ENCODE data around the gene PROS1. TPM values are rescaled to one million over a fixed set of nuclear protein-coding genes. Genes with fewer than 3 reads are reported as not detected.
"Not testable (repeated sequence)": the region's sequence is repeated elsewhere in the genome, so short reads cannot be mapped to it uniquely, and the experiment has no call there.

The PROS1 gene
- polyA plus RNA-seq, 3 donors, result 4.3 to 21.7 (median 18.3) TPM

DNA sequence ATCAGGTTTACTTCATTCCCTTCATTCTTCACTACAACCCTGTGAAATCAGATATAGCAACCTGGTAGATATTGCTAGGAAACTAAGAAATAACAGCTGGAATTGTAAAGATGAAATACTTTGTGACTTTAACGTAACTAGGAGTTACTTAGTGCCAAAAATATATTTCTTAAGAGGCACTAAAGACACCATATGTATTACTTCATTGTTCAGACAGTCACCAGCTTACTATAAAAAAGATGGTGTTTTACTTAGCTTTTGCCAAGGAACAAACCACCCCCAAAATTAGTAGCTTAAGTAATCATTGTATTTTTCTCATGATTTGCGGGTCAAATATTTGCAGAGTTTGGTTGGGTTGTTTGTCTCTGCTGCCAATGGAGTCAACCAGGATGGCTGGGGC lies 62.5 kb downstream of the PROS1 start:
- WGBS, 3 donors, result 80 to 87% (median 85%) methylated on average over 2 of the region's 2 CpGs
- no peak overlapping the region for H3K27ac ChIP-seq (ENCODE audit: low read depth, low read length)

- H3K27ac ChIP-seq (ENCODE audit: low read depth, low read length), result no peak overlapping the region
Measured at GRCh38 chr3:93910097-93910496, 63.6 kb downstream of the PROS1 start.

DNA sequence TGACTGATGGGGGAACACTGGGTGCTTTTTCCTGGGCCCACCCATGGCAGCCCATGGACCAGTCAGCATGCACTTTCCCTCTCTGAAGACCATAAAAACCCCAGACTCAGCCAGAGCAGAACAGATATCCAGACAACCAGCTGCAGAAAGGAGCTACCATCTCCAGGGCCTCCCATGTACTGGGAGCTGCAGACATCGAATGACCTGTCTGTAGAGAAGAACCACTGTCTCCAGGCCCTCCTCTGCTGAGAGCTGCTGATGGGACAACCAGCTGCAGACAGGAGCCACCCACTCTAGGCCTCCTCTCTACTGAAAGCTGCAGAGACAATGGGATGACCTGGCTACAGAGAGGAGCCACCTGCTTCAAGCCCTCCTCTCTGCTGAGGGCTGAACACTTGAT lies 66.6 kb downstream of the PROS1 start:
- 86 to 95% (median 88%) methylated on average over 1 of the region's 1 CpG for WGBS, 3 donors
- no peak overlapping the region for H3K27ac ChIP-seq (ENCODE audit: low read depth, low read length)

- no peak overlapping the region for H3K27ac ChIP-seq (ENCODE audit: low read depth, low read length)
- WGBS, 3 donors, result 81 to 93% (median 88%) methylated on average over 9 of the region's 9 CpGs
Measured at GRCh38 chr3:93906245-93906644, 67.5 kb downstream of the PROS1 start.

DNA sequence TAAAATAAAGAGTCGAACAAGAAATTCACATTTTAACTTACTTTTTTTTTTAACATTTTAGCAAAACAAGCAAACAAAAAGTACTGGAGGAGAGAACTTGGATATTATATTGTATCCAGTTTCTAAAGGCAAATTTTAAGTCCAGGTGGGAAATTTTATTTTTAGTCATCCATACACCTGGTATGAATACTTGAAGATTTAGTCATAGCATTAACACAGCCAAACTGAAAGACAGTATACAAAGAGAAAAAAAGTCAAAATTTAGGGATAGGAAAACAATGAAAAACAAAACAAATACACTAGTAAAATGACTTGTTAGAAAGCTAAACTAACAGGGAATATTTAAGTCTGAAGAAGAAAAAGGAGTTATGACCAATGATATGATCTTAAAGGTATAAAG lies 69.1 kb downstream of the PROS1 start:
- WGBS, 3 donors, result 94 to 95% (median 94%) methylated on average over 1 of the region's 1 CpG
- H3K27ac ChIP-seq (ENCODE audit: low read depth, low read length), result no peak overlapping the region

DNA sequence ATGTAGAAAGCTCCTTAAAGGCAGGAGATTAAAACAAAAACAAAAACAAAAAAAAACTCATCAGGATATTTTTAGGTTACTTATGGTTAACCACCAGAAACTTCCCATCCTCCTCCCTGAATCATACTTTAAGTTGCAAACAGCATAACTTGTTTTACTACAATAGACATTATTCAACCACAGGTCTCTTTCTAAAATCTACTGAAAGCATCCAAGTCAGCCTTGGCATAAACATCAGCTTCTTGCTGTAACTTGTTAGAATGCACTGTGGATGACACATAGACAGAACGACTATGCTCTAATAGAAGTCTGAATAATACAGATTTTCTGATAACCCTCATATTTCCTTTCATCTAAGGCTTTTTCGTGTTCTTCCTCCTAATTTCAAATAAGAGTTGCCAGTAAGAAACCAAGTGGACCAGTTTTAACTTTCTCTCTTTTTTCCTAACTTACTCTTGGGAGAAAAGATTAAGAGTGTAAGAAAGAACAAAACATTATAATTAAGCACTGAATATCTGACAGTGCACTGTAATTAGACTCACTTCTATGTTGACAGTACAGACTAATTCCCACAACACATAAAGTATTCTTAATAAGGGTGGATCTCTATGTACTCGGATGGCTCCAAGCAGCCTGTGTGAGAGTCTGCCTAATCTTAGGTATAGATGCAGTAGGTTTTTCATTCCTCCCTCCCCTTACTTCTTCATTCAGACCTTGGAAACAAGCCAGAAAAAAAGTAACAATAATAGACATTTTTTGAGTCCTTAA lies 95.3 kb downstream of the PROS1 start:
- 62 to 70% (median 64%) methylated on average over 3 of the region's 3 CpGs for WGBS, 3 donors
- H3K27ac ChIP-seq (ENCODE audit: low read depth, low read length), result not testable (repeated sequence)

- not testable (repeated sequence) for H3K27ac ChIP-seq (ENCODE audit: low read depth, low read length)
- 87 to 90% (median 88%) methylated on average over 4 of the region's 4 CpGs for WGBS, 3 donors
Measured at GRCh38 chr3:93877427-93877826, 96.3 kb downstream of the PROS1 start.

GRCh38 chr3:93873412-93873811 lies 100.3 kb downstream of the PROS1 start:
- not testable (repeated sequence) for H3K27ac ChIP-seq (ENCODE audit: low read depth, low read length)

- no peak overlapping the region for H3K27ac ChIP-seq (ENCODE audit: low read depth, low read length)
Measured at GRCh38 chr3:93867425-93867824, 106.3 kb downstream of the PROS1 start.

- H3K27ac ChIP-seq (ENCODE audit: low read depth, low read length), result no peak overlapping the region
- 46 to 75% (median 74%) methylated on average over 2 of the region's 2 CpGs for WGBS, 3 donors
Measured at GRCh38 chr3:93861017-93861416, 112.7 kb downstream of the PROS1 start.

- 76 to 85% (median 84%) methylated on average over 3 of the region's 3 CpGs for WGBS, 3 donors
- H3K27ac ChIP-seq (ENCODE audit: low read depth, low read length), result no peak overlapping the region
Measured at GRCh38 chr3:93855401-93855800, 118.3 kb downstream of the PROS1 start.

DNA sequence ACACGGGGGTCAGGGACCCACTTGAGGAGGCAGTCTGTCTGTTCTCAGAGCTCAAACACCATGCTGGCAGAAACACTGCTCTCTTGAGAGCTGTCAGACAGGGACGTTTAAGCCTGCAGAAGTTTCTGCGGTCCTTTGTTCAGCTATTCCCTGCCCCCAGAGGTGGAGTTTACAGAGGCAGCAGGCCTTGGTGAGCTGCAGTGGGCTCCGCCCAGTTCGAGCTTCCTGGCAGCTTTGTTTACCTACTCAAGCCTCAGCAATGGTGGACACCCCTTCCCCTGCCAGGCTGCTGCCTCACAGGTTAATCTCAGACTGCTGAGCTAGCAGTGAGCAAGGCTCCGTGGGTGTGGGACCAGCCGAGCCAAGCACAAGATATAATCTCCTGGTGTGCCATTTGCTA lies 121.5 kb downstream of the PROS1 start:
- H3K27ac ChIP-seq (ENCODE audit: low read depth, low read length), result not testable (repeated sequence)
- 63 to 88% (median 80%) methylated on average over 7 of the region's 7 CpGs for WGBS, 3 donors

GRCh38 chr3:93843981-93844380 lies 129.7 kb downstream of the PROS1 start:
- 72 to 84% (median 82%) methylated on average over 5 of the region's 5 CpGs for WGBS, 3 donors
- no peak overlapping the region for H3K27ac ChIP-seq (ENCODE audit: low read depth, low read length)

DNA sequence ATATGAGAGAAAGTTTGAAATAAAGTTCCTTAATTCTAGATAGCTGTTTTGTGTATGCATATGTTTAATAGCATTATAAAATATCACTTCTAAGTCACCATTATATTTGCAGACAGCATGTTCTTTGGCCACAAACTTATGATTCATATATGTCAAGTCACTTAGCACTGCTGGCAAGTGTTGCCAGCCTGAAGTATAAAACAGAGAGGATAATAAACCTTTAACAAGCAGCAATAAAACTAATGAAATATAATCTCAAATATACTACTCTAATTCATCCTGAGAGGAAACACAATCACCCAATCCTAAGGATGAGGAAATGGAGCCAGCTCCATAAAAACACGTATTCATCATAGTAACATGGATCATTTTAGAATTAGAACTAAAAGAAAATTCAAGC lies 134.5 kb downstream of the PROS1 start:
- H3K27ac ChIP-seq (ENCODE audit: low read depth, low read length), result not testable (repeated sequence)
- WGBS, 3 donors, result 24 to 40% (median 36%) methylated on average over 1 of the region's 1 CpG

Other genes with a start within 250 kb of the PROS1 start
- gene ARL13B, start 6.3 kb upstream of the PROS1 start, polyA plus RNA-seq, result 1 to 10 TPM; 2.1 to 6.4 (median 6.0) TPM
- 1 to 10 TPM in 1 of 3 donors, under 1 TPM in 1, not detected in 1; 0.30 to 3.9 TPM for gene STX19, start 54.7 kb upstream of the PROS1 start, polyA plus RNA-seq
- gene DHFR2, start 89.0 kb upstream of the PROS1 start, polyA plus RNA-seq, result 1 to 10 TPM; 2.4 to 3.0 (median 2.9) TPM
- gene NSUN3, start 89.2 kb upstream of the PROS1 start, polyA plus RNA-seq, result 1 to 10 TPM; 3.8 to 8.7 (median 3.9) TPM